Kidney epithelial cell (primary cell): ENCODE results near the gene APBA1. TPM values are rescaled to one million over a fixed set of nuclear protein-coding genes. Genes with fewer than 3 reads are reported as not detected.

ENCODE experiments used
- DNase-seq: peaks from one replicate; pipeline ENCODE4 v3.0.0-alpha.2; 2010; ENCODE audit warnings: low read depth
- H3K27me3 ChIP-seq: 2 replicates; pipeline ENCODE4 v1.6.0; 2011; ENCODE audit warnings: low read length; ENCODE audit not compliant: control insufficient read depth, insufficient read depth
- H3K36me3 ChIP-seq: 2 replicates; pipeline ENCODE4 v1.5.1; 2011; ENCODE audit warnings: low read length; ENCODE audit not compliant: control insufficient read depth, insufficient read depth
- H3K4me3 ChIP-seq: 2 replicates; pipeline ENCODE4 v1.5.1; 2011; ENCODE audit warnings: low read depth, mild to moderate bottlenecking, control low read depth, low read length
- total RNA-seq: library from RNA; depleted of rRNA; stranded (reverse); fragments of >200 nt; gene quantifications from 2 replicates; pipeline ENCODE4 v1.2.3, GENCODE V29; 2015
- TF ChIP-seq, protein P1 (sequence below): IDR thresholded peaks from 2 replicates; pipeline ENCODE4 v1.5.1; 2011; ENCODE audit warnings: mild to moderate bottlenecking, moderate library complexity, low read length, control low read depth, inconsistent platforms; ENCODE audit not compliant: insufficient read depth, poor library complexity, severe bottlenecking

APBA1 gene
- total RNA-seq, 1 donor from 2014 or later: 1.1 TPM

DNA sequence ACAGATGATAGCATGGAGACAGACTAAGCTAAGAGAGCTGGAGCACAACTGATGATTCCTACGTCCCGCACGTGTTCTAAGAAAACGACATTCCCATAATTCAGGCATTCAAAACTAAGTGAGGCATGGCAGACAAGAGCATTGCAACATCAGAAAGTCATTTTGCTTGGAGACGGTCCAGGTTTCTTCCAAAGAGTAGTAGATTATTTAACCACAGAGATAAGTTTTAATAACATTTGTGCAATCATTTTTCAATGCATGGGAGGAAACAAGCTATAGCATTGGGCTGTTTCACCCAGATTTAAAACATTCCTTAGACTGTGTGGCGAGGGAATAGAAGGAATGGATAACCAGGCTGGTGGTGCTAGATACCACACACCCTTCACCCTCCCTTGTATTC lies 117.2 kb downstream of the APBA1 start:
- DNase-seq: peak; percentile 56
- TF ChIP-seq, protein P1, sequence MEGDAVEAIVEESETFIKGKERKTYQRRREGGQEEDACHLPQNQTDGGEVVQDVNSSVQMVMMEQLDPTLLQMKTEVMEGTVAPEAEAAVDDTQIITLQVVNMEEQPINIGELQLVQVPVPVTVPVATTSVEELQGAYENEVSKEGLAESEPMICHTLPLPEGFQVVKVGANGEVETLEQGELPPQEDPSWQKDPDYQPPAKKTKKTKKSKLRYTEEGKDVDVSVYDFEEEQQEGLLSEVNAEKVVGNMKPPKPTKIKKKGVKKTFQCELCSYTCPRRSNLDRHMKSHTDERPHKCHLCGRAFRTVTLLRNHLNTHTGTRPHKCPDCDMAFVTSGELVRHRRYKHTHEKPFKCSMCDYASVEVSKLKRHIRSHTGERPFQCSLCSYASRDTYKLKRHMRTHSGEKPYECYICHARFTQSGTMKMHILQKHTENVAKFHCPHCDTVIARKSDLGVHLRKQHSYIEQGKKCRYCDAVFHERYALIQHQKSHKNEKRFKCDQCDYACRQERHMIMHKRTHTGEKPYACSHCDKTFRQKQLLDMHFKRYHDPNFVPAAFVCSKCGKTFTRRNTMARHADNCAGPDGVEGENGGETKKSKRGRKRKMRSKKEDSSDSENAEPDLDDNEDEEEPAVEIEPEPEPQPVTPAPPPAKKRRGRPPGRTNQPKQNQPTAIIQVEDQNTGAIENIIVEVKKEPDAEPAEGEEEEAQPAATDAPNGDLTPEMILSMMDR: no peak
- Histone ChIP-seq H3K27me3 (no peaks in the 10 kb centered on the region), H3K4me3 (no peak overlapping the region), H3K36me3 (no peaks in the 10 kb centered on the region)

DNA sequence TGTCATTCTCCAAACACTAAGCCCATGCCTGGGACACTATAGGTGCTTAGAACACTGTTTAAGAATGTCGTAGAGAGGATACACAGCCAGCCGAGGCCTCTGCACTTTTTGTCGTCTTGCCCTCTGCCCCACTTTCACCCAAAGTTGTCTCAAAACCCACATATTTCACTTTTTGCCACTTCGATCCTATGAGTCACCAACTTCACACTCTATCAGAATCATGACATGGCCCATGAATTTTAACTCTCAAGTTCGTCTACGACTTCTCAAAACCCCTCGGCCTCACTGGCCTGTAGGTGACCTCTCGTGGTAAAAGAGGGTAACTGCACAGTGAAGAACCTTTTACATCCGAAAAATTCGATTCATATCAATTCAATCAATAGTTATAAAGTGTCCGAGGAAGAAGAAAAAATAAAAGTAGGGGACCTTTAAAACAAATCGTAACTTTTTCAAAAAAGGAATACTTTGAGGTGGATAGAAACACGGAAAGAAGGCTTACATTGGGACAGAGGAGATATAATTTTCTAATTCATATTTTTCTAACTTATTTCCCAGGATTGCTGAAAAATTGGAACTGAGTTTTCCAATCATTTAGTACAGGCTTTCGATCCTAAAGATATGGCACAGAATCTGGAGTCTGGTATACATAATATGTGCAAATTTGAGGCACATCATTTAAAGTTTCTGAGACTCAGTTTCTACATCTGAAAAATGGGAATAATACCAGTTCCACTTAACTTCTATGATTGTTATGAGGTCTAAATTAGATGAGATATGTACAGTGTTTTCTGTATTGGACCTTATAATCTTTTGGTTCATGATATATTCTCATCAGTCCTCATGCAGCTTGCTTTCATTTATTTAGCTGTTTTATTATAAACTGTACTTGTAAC lies 122.6 kb downstream of the APBA1 start:
- Histone ChIP-seq H3K36me3 (no peaks in the 10 kb centered on the region), H3K27me3 (no peaks in the 10 kb centered on the region), H3K4me3 (no peak overlapping the region)
- DNase-seq: peak; percentile 21
- TF ChIP-seq, protein P1: peak; percentile 79

DNA sequence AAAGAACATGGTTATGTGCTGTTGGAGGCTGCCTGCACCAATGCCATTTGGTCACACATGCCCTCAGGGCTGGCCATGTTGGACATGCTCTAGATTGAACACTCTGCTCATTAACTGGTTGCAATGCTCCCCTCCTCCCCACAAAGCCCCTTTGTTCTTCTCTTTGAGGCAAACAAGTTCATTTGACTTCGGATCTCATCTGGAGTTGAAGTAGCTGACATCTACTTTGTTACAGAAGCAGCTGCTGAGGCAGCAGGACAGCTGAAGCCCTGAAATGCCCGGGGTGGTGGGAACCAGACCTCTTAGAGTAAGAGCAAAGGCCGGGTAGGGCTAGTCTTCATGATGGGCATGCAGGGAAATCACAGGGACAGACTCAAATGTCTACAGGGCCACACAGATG lies 123.5 kb downstream of the APBA1 start:
- Histone ChIP-seq H3K36me3 (no peaks in the 10 kb centered on the region), H3K4me3 (no peak overlapping the region), H3K27me3 (no peaks in the 10 kb centered on the region)
- TF ChIP-seq, protein P1: no peak
- no peak for DNase-seq

DNA sequence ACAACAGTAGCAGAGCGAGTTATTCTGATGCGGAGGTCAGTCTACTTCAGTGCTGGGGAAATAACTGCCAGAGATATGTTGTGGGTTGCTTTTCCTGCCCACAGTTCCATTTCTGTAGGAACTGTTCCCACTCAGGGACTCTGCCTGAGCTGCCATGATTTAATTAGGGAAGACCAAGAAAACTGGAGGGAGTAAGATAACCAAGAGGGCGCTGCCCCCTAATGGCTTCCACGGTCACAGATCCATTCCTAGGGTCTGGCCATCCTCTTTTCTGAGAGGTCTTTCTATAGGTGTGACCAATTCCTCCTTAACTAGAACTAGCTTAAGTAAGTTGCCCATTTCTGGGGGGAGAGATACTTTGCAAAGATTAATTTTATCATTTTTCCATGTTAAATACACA lies 125.9 kb downstream of the APBA1 start:
- Histone ChIP-seq H3K4me3 (no peak overlapping the region), H3K27me3 (no peaks in the 10 kb centered on the region), H3K36me3 (no peaks in the 10 kb centered on the region)
- DNase-seq: no peak
- TF ChIP-seq, protein P1: peak; percentile 48

DNA sequence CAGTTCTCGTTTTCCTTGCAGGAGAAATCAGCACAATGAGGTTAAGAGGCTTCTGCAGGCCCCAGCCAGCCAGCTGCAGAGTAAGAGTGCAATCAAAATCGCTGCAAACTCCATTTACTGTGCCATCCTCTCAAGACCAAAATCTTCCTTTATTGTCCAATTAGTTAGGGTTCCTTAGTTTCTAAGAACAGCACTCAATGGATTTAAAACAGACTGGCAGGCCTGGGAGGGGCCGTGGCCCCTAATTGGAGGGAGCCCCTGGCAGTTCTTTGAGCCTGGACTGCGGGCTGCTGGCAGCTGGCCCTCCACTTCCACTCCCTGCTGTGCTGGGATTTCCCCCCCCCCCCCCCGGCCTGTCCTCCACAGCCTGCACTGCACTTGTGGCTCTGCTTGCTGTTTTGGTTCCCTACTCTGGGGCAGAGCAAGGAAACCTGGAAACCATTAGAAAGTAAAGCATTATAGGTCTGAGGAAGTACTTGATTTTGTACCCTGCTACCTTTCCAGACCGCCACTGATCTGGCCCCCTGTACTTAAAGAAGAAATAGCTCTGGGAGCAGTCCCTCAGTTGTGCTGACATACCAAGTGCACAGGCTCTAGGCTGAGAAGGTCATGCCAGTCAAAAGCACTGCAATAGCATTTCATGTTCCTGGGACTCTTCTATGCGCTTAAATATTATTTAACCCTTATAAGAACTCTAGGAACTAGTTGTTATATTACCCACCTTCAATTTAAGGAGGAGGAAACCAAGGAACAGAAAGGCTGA lies 129.0 kb downstream of the APBA1 start:
- no peak for DNase-seq
- no peak overlapping the region for H3K4me3 ChIP-seq
- H3K27me3 ChIP-seq: no peaks in the 10 kb centered on the region
- H3K36me3 ChIP-seq: no peaks in the 10 kb centered on the region
- TF ChIP-seq, protein P1: no peak
